ENCODE data around the gene CALML6. TPM values are rescaled to one million over a fixed set of nuclear protein-coding genes. Genes with fewer than 3 reads are reported as not detected.

CALML6 gene
- total and polyA plus RNA-seq, 2 of the 8 experiments (the other 6 are each of a cell fraction or from before 2014, with no cell fraction given): 0.54 to 1.3 TPM

- peaks cover 0 to 6% (median 3%) of the 10 kb centered on the region in 4 experiments; a peak in 3 of 7 replicates for H3K4me1 ChIP-seq (replicated peaks in 1 of 4; ENCODE audit: control insufficient read depth in 3 of 4, insufficient read depth in 4 of 4, low read length in 3 of 4)
- peaks cover 80 to 100% of the 10 kb centered on the region in 2 experiments for H3K79me2 ChIP-seq (ENCODE audit: control insufficient read depth in 1 of 2, insufficient read depth in 2 of 2, low read length in 2 of 2)
- peaks cover 0 to 4% of the 10 kb centered on the region in 2 experiments; a peak in 1 of 4 replicates for H3K9me3 ChIP-seq (ENCODE audit: insufficient read depth in 2 of 2, low read depth in 1 of 2, low read length in 1 of 2)
- no peak overlapping the region for H3K4me3 ChIP-seq (ENCODE audit: extremely low read depth in 1 of 4, insufficient read depth in 2 of 4, low read depth in 3 of 4, low read length in 4 of 4)
- H2AFZ ChIP-seq (ENCODE audit: low read length): no peak overlapping the region
- H3K4me2 ChIP-seq (ENCODE audit: insufficient read depth in 1 of 2, low read depth in 2 of 2, low read length in 2 of 2): no peak overlapping the region
- CTCF ChIA-PET (ENCODE audit: partially characterized antibody): interaction anchor here (0.6 to 3.0 kb wide), 9 partner anchors 8 to 87 kb away, joined by 3 to 13 read pairs (median 3); no protein-coding TSS in a partner anchor
- H3K23me2 ChIP-seq (ENCODE audit: low read depth, low read length): no peaks in the 10 kb centered on the region
- H4K91ac ChIP-seq (replicated peaks; ENCODE audit: insufficient read length, low read length): no peak overlapping the region
- H4K8ac ChIP-seq (ENCODE audit: extremely low read depth, insufficient read depth, low read length): no peak overlapping the region
- H2BK15ac ChIP-seq (ENCODE audit: low read length): no peak overlapping the region
- POLR2A ChIA-PET (ENCODE audit: partially characterized antibody): interaction anchor here (0.6 to 5.2 kb wide), 5 partner anchors 11 to 32 kb away, joined by 3 to 32 read pairs (median 4); no protein-coding TSS in a partner anchor
- TF ChIP-seq POLR2AphosphoS5 (IDR thresholded peaks at IDR 0.05; ENCODE audit: low read depth, low read length): 0 out of 2 replicates have a peak, but pooled peaks have one; percentile 13
- no peak for TF ChIP-seq CEBPB (IDR thresholded peaks at IDR 0.05; ENCODE audit: low read depth, low read length)
- no peak overlapping the region for H2AK5ac ChIP-seq (ENCODE audit: low read depth, low read length)
- no peak overlapping the region for H2BK120ac ChIP-seq (replicated peaks; ENCODE audit: low read depth, low read length)
- no peak overlapping the region for H3K23ac ChIP-seq (ENCODE audit: insufficient read length)
- no peak overlapping the region for H3K14ac ChIP-seq (ENCODE audit: insufficient read length)
- no peak overlapping the region for H3K18ac ChIP-seq (ENCODE audit: extremely low read depth, low read length)
- WGBS, 2 experiments (ENCODE audit: extremely low coverage in 1 of 2, insufficient coverage in 1 of 2, insufficient read length in 1 of 2, insufficient replicate concordance in 2 of 2, low coverage in 1 of 2, low lambda C conversion rate in 2 of 2, missing lambda C conversion rate in 1 of 2): 92% methylated on average over 11 of the region's 11 CpGs; no CpG with 5 or more reads in 1 of the 2 experiments
- H4K20me1 ChIP-seq (replicated peaks in 1 of 2; ENCODE audit: control insufficient read depth in 1 of 2, insufficient read depth in 2 of 2, low read length in 2 of 2): peaks cover 41 to 56% of the 10 kb centered on the region in 2 experiments
- no peak overlapping the region for H2BK12ac ChIP-seq (ENCODE audit: low read depth, low read length)
- no peak overlapping the region for H3K9ac ChIP-seq (replicated peaks in 1 of 4; ENCODE audit: extremely low read depth in 1 of 4, low read depth in 3 of 4, low read length in 3 of 4)
- H2BK20ac ChIP-seq (ENCODE audit: low read length): no peak overlapping the region
- no peak overlapping the region for H3K56ac ChIP-seq (replicated peaks; ENCODE audit: insufficient read length, low read depth, low read length)
- H3K4ac ChIP-seq (replicated peaks; ENCODE audit: insufficient read length, low read depth, low read length): no peak overlapping the region
- 0 out of 2 replicates have a peak overlapping the region, but pooled peaks have one; percentile 4 for H2BK5ac ChIP-seq (ENCODE audit: low read depth, low read length)
- peaks cover 18% of the 10 kb centered on the region for H3K79me1 ChIP-seq (ENCODE audit: low read depth, low read length)
- no peak overlapping the region for H4K5ac ChIP-seq (ENCODE audit: insufficient read length, low read depth, low read length)
- FAIRE-seq (no peak), DNase-seq (ENCODE audit: low read depth in 1 of 2, low spot score in 2 of 2) (no peak)
- H3K27me3 ChIP-seq (replicated peaks in 1 of 4; ENCODE audit: control insufficient read depth in 3 of 4, extremely low read depth in 1 of 4, insufficient read depth in 3 of 4, low read length in 3 of 4): no peaks in the 10 kb centered on the region
- H3K36me3 ChIP-seq (ENCODE audit: control insufficient read depth in 2 of 4, insufficient read depth in 4 of 4, low read length in 3 of 4): peaks cover 8 to 30% (median 19%) of the 10 kb centered on the region in 4 experiments; a peak in 7 of 8 replicates
- H3K27ac ChIP-seq (ENCODE audit: low read depth, low read length): no peak overlapping the region
Observed at GRCh38 chr1:1876335-1876930, 38.6 kb upstream of the CALML6 start.
